ENCODE measurements around the gene UTP4.
"Not testable (repeated sequence)": the region's sequence is repeated elsewhere in the genome, so short reads cannot be mapped to it uniquely, and the experiment has no call there.

UTP4 gene

DNA sequence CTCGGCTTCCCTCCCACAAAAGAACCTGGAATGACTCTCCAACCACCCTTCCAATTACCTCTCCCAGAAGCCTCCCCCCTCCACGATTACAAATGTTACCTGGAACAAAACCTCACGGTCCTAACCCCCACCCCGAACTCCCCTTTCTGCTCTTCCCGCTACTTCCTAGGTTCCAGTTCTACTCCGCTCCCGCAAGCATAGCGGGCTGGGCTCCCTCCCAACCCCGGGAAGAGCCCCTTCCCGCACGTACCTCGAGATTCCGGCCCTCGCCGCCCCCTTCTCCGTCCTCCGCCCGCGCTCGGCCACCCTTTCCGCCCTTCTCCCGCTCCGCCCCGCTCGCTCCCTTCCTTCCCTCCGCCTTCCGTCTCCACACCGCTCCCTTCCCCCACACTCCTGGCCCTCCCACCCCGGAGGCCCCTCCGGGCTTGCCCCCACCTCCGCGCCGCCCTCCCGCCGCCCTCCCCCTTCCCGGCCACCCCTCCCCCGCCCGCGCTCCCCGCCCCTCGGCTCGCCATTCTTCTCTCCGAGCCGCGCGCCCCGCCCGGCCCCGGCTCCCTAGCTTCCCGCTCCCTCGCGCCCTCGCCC lies 518 bp upstream of the UTP4 start:
- DNase-seq = peak; percentile 71 to 77

GRCh38 chr16:69133373-69133954 lies 1.0 kb downstream of the UTP4 start:
- no peak for DNase-seq

- no peak for DNase-seq
Measured at GRCh38 chr16:69138608-69139007, 6.2 kb downstream of the UTP4 start.

DNA sequence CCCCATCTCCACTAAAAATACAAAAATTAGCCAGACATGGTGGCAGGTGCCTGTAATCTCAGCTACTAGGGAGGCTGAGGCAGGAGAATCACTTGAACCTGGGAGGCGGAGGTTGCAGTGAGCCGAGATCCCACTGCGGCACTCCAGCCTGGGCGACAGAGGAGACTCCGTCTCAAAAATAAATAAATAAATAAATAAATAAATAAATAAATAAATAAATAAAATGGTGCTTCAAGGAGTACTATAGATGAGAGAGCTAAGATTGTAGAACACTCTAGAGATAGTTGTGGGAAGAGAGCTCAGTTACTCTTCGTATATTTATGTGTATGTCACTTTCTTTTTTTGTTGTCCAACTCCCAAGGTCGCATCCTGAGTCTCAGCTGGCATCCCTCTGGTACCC lies 7.0 kb downstream of the UTP4 start:
- not testable (repeated sequence) for DNase-seq

GRCh38 chr16:69141014-69141413 lies 8.6 kb downstream of the UTP4 start:
- no peak for DNase-seq

DNA sequence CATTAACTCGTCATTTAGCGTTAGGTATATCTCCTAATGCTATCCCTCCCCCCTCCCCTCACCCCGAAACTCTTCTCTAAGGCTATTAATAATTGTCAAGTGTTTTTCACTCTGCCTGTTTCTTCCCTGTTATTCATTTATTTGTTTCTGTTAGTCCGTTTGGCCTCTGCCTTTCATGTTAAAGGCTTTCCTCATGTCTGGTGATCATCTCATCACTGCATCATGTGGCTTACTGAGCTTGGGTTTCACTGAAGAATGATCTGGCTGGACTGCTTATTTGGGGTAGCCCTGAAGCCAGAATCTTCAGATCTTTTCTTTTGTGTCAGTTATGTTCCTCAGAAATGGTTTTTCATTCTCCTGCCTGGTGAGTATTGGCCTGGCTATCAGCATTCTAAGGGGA lies 9.5 kb downstream of the UTP4 start:
- no peak for DNase-seq

DNA sequence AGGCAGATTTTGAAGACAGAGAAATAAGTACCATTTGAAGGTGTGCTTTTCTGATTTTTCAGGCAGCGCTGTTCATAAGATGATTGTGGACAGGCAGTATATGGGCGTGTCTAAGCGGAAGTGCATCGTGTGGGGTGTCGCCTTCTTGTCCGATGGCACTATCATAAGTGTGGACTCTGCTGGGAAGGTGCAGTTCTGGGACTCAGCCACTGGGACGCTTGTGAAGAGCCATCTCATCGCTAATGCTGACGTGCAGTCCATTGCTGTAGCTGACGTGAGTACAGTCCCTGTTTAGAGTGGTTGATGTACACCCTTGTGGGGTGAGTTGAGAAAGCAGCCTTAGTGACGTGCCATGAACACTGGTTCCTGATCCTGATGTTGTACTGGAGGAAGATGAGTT lies 10.7 kb downstream of the UTP4 start:
- no peak for DNase-seq

GRCh38 chr16:69145658-69146057 lies 13.2 kb downstream of the UTP4 start:
- no peak for DNase-seq

DNA sequence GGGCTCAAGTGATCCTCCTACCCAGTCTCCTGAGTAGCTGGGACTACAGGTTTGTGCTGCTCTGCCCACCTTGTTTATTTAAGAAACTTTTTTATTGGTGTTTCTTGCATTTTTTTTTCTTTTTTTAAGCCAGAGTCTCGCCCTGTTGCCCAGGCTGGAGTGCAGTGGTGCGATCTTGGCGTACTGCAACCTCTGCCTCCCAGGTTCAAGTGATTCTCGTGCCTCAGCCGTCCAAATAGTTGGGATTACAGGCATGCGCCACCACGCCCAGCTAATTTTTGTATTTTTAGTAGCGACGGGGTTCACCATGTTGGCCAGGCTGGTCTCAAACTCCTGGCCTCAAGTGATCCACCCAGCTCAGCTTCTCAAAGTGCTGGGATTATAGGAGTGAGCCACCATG lies 17.2 kb downstream of the UTP4 start:
- not testable (repeated sequence) for DNase-seq

DNA sequence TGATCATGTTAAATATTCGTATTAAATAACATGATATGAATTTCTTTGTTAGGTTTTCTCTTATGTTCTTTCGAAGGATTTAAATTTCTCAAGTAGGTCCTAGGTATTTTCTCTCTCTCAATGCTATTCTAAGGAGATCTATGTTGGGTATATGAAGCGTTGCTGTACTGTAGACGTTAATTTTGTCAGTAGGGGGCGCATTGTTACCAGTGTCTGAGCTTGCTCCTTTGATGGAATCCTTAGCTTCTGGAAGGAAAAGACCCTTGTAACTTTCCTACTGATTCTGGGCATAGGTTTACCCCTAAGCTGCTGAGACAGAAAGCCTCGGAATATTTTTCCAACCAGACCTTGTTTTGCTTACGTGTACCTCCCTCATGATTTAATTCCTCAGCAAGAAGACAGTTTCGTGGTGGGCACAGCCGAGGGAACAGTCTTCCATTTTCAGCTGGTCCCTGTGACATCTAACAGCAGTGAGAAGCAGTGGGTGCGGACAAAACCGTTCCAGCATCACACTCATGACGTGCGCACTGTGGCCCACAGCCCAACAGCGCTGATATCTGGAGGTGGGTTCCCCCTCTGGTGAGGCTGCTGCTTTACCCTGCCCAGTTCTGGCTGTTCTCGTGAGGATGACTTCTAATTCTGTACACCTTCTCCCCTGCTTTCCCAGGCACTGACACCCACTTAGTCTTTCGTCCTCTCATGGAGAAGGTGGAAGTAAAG lies 17.9 kb downstream of the UTP4 start:
- DNase-seq = peak; percentile 21 to 30

DNA sequence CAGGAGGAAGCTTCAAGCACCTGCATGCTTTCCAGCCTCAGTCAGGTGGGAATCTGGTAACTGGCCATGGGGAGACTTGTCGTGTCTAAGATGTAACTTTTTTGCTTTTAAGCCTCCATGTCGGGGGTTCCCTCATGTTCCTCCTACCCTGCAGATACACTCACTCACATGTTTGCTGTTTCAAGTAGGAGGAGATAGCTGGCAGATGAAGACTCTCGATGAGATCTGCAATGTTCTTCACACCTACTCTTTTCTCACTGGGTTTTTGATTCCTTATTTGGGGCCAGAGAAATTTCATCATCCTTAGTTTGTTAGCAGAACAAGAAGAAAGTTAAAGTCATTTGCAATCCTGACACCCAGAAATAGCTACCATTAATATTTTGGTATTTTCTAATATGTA lies 24.7 kb downstream of the UTP4 start:
- DNase-seq = no peak

DNA sequence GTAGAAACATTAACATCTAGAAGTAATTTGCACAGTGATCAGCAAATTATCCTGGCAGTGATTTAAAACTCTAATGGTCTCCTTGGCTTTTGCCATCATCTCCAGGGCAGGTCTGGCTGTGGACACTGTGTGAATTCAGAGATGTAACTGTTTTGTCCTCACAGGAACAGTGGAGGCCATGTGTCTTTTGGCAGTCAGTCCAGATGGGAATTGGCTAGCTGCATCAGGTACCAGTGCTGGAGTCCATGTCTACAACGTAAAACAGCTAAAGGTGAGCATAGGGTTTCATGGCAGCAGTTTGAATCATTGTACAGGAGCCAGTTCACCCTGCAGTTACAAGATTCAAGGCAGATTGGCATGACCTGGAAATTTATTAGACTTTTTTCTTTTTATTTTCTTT lies 27.7 kb downstream of the UTP4 start:
- no peak for DNase-seq

GRCh38 chr16:69165584-69165983 lies 33.1 kb downstream of the UTP4 start:
- no peak for DNase-seq

GRCh38 chr16:69166221-69166833 lies 33.9 kb downstream of the UTP4 start:
- peak; percentile 69 to 80 for DNase-seq

DNA sequence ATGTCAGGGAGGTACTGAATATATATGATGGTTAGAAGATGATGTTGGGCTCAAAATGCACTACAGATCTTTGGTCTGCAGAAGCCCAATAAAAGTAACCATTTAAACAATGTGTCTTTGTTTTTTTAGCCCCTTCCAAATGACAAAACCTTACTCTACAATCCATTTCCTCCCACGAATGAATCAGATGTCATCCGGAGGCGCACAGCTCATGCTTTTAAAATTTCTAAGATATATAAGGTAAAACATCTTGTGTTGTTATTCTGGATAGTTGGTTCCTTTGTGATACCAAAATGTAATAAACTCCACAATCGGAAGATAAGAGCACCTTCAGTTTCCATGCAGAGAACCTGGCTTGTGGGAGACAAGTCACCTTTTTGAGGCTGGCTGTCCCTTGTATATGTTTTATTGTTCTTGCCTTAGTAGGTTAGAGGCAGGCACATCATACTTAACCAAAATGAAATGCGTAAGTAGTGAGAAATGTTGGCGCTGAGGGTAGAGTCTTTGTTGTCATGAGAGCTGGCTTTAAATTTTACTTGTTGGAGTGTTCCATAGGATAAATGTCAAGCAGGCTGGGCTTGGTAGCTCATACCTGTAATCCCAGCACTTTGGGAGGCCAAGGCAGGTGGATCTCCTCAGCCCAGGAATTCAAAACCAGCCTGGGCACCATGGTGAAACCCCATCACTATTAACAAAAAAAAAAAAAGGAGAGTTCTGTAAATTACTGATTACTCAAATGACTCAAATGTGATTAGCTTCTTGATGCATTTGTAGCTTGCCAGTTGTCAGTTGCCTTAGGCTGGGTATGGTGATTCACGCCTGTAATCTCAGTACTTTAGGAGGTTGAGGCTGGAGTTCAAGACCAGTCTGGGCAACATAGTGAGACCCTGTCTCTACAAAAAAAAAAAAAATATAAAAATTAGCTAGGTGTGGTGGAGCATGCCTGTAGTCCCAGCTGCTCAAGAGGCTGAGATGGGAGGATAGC lies 34.8 kb downstream of the UTP4 start:
- no peak for DNase-seq

- DNase-seq = no peak
Measured at GRCh38 chr16:69169051-69169450, 36.6 kb downstream of the UTP4 start.

DNA sequence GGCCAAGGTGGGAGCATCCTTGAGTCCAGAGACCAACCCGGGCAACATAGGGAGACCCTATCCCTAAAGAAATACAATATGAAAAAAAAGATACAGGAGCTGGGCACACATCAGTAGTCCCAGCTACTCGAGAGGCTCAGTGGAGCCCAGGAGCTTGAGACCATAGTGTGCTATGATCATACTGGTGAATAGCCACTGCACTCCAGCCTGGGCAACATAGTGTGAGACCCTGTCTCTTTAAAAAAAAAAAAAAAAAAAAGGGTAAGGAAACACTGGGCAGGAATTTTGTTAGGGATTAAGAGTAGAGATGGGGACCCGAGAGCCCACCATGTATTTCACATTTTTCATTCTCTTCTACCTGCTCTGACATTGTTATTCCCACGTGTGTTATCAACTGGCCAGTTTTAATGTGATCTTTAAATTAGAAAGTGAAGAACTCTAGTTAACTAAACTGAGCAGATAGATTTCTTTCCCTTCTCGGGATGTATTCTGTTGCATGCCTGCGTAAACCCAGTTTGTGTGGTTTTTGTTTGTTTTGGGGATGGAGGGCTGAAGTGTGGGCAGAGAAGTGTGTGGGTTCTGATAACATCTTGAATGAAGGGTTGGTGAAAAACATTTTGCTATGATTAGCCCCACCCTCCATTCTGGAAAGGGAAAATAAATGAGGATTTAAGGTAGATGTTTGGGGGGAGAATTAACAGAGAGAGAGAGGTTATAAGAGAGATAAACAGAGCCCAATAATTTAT lies 37.3 kb downstream of the UTP4 start:
- DNase-seq = no peak

DNA sequence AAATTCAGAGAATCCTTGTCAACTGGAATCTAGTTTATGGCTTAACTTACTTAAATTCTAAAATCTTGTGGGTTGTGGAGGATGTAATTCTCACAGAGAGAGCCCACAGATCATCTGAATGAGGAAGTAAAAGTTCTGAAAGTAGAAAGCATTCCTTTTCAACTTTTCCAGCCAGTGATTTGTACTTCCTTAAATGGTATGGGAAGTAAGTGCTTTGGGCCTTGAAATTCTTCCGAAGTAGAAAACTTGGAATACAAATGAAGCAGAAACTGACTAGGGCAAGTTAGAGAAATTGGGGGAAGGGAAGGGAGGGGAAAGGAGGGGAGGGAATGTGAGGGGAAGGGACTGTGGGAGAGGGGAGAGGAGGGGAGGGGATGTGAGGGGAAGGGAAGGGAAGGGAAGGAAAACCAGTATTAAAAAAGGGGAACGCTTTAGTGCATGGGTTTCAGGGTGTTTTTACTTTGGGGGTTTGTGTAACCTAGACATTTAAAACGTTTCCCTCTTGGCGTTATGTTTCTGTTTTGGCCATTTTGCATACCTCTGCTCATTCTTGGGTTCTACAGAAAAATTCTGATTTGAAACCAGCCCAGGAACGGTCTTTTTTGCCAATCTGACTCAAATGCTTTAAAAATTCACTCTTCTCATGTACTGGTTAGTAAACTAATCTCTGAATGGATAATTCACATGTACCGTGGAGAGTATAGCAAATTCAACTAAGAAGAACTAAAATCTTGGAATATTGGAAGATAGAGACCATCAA lies 39.1 kb downstream of the UTP4 start:
- DNase-seq = no peak

GRCh38 chr16:69176033-69176800 lies 43.8 kb downstream of the UTP4 start:
- DNase-seq = no peak

GRCh38 chr16:69179328-69180010 lies 47.0 kb downstream of the UTP4 start:
- DNase-seq = no peak

All from activated CD4-positive, alpha-beta T cell treated with anti-CD3 and anti-CD28 coated beads, Interleukin-2, amount 50 U/mL, for 4 hours (primary cell).